ENCODE measurements around the gene UGT1A9.
"Not testable (repeated sequence)": the region's sequence is repeated elsewhere in the genome, so short reads cannot be mapped to it uniquely, and the experiment has no call there.

Gene UGT1A9

DNA sequence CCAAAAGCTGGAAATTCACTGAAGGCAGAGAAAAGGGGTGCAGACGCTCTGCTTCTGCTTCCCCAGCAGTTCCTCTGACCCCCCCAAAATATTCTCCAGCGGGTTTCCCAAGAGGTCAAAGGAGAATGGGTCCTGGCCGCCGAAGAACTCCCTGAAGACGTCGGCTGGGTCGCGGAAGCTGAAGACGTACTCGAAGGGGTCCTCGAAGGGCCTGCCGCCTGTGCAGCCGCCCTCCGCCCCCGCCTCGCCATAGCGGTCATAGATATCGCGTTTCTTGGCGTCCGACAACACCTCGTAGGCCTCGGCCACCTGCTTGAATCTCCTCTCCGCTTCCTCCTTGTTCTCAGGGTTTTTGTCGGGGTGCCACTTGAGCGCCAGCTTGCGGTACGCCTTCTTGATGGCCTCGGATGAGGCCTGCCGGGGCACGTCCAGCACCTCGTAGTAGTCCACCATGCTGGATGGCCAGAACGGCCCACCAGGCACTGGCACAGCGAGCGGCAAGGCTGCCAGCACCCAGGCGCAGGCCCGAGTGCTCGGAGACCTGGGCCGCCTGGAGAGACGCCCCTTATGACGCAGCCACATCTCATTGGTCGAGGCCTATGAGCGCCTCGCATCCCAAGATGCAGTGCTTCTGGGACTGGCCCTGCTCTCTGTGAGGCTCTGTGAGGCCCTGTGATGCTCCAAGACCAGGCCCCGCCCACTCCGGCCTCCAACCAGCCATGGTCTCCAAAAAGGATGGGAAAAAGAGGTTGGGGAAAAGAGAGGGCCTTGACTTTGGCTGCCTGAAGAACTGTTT, 72.0 kb downstream of the UGT1A9 start:
- TF ChIP-seq, protein P1, sequence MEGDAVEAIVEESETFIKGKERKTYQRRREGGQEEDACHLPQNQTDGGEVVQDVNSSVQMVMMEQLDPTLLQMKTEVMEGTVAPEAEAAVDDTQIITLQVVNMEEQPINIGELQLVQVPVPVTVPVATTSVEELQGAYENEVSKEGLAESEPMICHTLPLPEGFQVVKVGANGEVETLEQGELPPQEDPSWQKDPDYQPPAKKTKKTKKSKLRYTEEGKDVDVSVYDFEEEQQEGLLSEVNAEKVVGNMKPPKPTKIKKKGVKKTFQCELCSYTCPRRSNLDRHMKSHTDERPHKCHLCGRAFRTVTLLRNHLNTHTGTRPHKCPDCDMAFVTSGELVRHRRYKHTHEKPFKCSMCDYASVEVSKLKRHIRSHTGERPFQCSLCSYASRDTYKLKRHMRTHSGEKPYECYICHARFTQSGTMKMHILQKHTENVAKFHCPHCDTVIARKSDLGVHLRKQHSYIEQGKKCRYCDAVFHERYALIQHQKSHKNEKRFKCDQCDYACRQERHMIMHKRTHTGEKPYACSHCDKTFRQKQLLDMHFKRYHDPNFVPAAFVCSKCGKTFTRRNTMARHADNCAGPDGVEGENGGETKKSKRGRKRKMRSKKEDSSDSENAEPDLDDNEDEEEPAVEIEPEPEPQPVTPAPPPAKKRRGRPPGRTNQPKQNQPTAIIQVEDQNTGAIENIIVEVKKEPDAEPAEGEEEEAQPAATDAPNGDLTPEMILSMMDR (IDR thresholded peaks at IDR 0.05; ENCODE audit: low read depth, low read length): no peak
- DNase-seq (ENCODE audit: extremely low read depth, low read depth): no peak

DNA sequence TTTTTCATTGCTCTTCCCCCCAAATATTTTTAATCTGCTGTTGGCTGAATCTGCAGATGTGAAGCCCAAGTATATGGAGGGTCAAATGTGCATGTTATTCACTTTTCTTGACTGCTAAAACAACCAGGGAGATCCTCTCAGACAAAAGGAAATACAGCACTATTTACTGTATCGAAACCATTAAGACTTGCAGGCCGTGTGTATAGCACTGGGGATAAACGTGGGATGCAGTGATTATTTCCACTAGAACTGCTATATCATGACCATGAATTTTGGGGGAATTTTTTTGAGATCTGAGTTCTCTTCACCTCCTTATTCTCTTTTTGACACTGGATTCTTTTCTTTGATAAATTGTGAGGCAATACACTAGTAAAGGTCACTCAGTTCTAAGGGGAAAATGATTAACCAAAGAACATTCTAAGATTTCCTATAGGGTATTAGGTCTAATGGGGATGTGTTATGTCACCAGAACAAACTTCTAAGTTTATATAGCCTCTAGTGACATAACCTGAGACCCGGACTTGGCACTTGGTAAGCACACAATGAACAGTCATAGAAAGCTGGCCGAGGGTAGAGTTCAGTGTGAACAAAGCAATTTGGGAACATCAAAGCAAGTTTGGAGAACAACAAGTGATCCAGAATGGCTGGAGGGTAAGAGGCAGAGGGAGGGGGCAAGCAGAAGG, 73.5 kb downstream of the UGT1A9 start:
- TF ChIP-seq, protein P1 (IDR thresholded peaks at IDR 0.05; ENCODE audit: low read depth, low read length): no peak

DNA sequence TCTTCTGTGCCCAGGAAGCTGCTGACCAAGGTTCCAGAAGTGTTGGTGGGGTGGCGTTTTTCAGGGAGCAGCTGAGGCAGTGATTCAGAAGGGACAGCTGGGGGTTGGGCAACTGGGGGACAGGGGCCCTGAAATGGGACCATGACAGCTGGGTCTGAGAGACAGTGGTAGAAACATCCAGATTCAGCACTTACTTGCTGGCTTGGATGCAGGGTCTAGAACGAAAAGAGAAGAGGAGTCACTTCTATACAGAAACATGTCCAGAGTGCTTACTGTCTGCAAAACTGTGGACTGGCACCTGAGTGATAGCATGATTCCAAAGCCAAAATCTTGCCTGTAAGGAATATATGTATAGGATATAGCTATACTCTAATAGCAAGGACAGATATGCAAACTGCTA, 74.1 kb downstream of the UGT1A9 start:
- not testable (repeated sequence) for DNase-seq (ENCODE audit: extremely low read depth, low read depth)

More for the DNA sequence above, 73.5 kb downstream of the UGT1A9 start:
- DNase-seq (ENCODE audit: extremely low read depth, low read depth): no peak

DNA sequence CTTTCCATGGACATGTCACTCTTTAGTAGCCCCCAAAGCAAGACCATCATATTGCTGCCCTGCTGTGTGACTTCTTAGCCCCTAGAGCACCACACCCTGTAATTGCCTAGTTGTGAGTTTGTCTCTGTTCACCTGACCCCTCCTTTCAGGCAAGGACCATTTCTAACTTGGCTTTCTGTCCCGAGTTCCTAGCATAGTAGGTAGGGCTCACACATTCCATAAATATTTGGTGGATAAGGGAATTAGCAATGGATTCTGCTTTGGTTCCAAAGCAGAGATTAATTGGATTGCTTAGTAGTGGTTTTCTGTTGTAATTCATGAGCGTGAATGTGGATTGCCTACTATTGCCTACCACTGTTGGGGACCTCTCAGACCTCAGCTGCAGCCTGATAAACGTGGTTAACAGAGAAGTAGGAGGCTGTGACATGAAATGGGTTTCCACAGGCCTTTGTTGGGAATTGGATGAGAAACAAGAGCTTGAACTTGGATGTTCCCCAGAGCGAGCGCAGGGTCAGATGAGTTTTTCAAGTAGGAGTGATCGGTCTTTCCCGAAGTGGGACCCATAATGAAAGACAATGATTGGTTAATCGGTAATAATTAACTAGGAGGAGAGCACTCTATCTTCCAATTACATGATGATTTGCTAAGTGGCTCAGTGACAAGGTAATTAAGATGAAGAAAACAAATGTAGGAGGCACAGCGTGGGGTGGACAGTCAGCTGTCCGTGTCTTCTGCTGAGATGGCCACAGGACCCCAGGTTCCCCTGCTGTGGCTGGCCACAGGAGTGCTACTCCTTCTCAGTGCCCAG, 75.0 kb downstream of the UGT1A9 start:
- TF ChIP-seq, protein P1 (IDR thresholded peaks at IDR 0.05; ENCODE audit: low read depth, low read length): no peak
- no peak for DNase-seq (ENCODE audit: extremely low read depth, low read depth)

DNA sequence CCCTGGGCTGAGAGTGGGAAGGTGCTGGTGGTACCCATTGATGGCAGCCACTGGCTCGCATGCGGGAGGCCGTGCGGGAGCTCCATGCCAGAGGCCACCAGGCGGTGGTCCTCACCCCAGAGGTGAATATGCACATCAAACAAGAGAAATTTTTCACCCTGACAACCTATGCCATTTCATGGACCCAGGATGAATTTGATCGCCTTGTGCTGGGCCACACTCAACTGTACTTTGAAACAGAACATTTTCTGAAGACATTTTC, 75.5 kb downstream of the UGT1A9 start:
- TF ChIP-seq, protein P1 (IDR thresholded peaks at IDR 0.05; ENCODE audit: low read depth, low read length): no peak
- no peak for DNase-seq (ENCODE audit: extremely low read depth, low read depth)

DNA sequence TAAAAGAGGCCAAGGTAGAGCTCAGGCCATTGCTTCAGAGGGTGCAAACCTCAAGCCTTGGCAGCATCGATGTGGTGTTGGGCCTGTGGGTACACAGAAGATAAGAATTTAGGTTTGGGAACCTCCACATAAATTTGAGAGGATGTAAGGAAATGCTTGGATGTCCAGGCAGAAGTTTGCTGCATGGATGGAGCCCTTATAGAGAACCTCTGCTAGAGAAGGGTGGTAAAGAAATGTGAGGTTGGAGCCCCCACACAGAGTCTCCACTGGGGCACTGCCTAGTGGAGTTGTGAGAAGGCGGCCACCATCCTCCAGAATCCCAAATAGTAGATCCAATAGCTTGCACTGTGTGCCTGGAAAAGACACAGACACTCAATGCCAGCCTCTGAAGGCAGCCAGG, 79.0 kb downstream of the UGT1A9 start:
- not testable (repeated sequence) for DNase-seq (ENCODE audit: extremely low read depth, low read depth)

DNA sequence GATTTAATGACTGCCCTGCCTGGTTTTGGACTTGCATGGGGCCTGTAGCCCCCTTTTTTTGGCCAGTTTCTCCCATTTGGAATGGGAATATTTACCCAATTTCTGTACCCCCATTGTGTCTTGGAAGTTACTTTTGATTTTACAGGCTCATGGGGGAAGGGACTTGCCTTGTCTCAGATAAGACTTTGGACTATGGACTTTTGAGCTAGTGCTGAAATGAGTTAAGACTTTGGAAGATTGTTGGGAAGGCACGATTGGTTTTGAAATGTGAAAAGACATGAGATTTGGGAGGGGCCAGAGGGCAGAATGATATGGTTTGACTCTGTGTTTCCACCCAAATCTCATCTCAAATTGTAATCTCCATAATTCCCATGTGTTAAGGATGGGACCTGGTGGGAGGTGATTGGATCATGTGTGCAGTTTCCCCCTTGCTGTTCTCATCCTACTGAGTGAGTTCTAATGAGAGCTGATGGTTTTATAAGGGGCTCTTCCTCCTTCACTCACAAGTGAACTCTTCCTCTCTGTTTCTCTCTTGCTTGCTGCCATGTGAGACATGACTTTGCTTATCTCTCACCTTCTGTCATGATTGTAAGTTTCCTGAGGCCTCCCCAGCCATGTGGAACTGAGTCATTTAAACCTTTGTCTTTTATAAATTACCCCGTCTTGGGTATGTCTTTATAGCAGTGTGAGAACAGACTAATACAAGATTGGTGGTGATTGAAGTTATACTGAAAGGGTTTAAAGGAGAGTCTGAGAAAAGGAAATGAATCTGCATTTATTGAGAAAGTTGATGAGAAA, 79.7 kb downstream of the UGT1A9 start:
- not testable (repeated sequence) for DNase-seq (ENCODE audit: extremely low read depth, low read depth)

DNA sequence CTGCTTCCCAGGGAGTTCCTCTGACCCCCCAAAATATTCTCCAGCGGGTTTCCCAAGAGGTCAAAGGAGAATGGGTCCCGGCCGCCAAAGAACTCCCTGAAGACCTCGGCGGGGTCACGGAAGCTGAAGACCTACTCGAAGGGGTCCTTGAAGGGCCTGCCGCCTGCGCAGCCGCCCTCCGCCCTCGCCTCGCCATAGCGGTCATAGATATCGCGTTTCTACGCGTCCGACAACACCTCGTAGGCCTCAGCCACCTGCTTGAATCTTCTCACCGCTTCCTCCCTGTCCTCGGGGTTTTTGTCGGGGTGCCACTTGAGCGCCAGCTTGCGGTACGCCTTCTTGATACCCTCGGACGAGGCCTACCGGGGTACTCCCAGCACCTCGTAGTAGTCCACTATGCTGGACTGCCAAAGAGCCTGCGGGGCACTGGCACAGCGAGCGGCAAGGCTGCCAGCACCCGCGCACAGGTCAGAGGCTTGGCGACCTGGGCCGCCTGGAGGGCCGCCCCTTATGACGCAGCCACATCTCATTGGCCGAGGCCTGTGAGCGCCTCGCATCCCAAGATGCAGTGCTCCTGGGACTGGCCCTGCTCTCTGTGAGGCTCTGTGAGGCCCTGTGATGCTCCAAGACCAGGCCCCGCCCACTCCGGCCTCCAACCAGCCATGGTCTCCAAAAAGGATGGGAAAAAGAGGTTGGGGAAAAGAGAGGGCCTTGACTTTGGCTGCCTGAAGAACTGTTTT, 83.3 kb downstream of the UGT1A9 start:
- TF ChIP-seq, protein P1 (IDR thresholded peaks at IDR 0.05; ENCODE audit: low read depth, low read length): no peak
- no peak for DNase-seq (ENCODE audit: extremely low read depth, low read depth)
